HG03039 (cell line): ENCODE data around the gene SSR4.

Experiments used
- ATAC-seq: cut with Tn5 transposase; IDR thresholded peaks from one replicate; pipeline ENCODE4 v1.9.1; 2021; ENCODE audit warnings: mild to moderate bottlenecking, moderate library complexity; ENCODE audit not compliant: unreplicated experiment

Gene SSR4

GRCh38 chrX:153828308-153828707, 33.8 kb downstream of the SSR4 start:
- no peak for ATAC-seq

- ATAC-seq, result no peak
Measured at GRCh38 chrX:153828723-153829548, 34.5 kb downstream of the SSR4 start.

GRCh38 chrX:153829549-153829798, 35.0 kb downstream of the SSR4 start:
- ATAC-seq, result no peak

GRCh38 chrX:153829799-153830639, 35.6 kb downstream of the SSR4 start, which contains the start of gene PDZD4:
Gene PDZD4 (minus strand): TSS chrX:153830544. CDS start chrX:153830298, 246 bp downstream.
- no peak for ATAC-seq

GRCh38 chrX:153830640-153831428, 36.4 kb downstream of the SSR4 start:
- no peak for ATAC-seq

GRCh38 chrX:153831429-153832150, 37.1 kb downstream of the SSR4 start:
- no peak for ATAC-seq

GRCh38 chrX:153832728-153833127, 38.3 kb downstream of the SSR4 start:
- no peak for ATAC-seq

- no peak for ATAC-seq
Measured at GRCh38 chrX:153836921-153837320, 42.5 kb downstream of the SSR4 start.

- ATAC-seq, result no peak
Measured at GRCh38 chrX:153844509-153845082, 50.1 kb downstream of the SSR4 start.

- no peak for ATAC-seq
Measured at GRCh38 chrX:153845195-153845594, 50.7 kb downstream of the SSR4 start.

GRCh38 chrX:153845842-153846241, 51.4 kb downstream of the SSR4 start:
- no peak for ATAC-seq
